Naive thymus-derived CD4-positive, alpha-beta T cell (primary cell): Measurements from ENCODE around the gene RLBP1. TPM values are rescaled to one million over a fixed set of nuclear protein-coding genes. Genes with fewer than 3 reads are reported as not detected.
"Not testable (repeated sequence)": the region's sequence is repeated elsewhere in the genome, so short reads cannot be mapped to it uniquely, and the experiment has no call there.

Experiments used
- ATAC-seq: fragments of 150-1000 bp; cut with Tn5 transposase; 2 replicates; pipeline ENCODE4 v1.10.0; 2021; ENCODE audit warnings: mild to moderate bottlenecking, moderate library complexity
- CTCF ChIA-PET: fragments of 350-600 bp; sonication (Branson Sonifier 250); formaldehyde crosslinking; loops from one replicate; lab custom pipeline; 2021; ENCODE audit warnings: antibody characterized with exemption; lab: Charles Lee
- POLR2A ChIA-PET: fragments of 350-600 bp; sonication (Branson Sonifier 250); formaldehyde crosslinking; loops from one replicate; lab custom pipeline; 2021; ENCODE audit warnings: antibody characterized with exemption, inconsistent platforms; lab: Charles Lee
- DNase-seq, 9 donors: peaks; one replicate each; pipeline versions ENCODE4 v3.0.0 to v3.0.0-alpha.2; 2020 to 2022; ENCODE audit warnings: mixed read lengths in 1 of 9
- H3K27ac ChIP-seq: one replicate; pipeline ENCODE4 v1.7.0; 2013; ENCODE audit warnings: mild to moderate bottlenecking, low read depth, low read length, moderate library complexity
- H3K27me3 ChIP-seq, 2 donors: one replicate each; pipeline ENCODE4 v1.7.0; 2013; ENCODE audit warnings: low read length in 2 of 2, mild to moderate bottlenecking in 2 of 2, moderate library complexity in 2 of 2; ENCODE audit not compliant: control insufficient read depth in 2 of 2, insufficient read depth in 2 of 2
- H3K36me3 ChIP-seq, 3 experiments: 1 replicate in 2 of 3; 2 replicates in 1 of 3; pipeline ENCODE4 v1.7.0; 2013; ENCODE audit warnings: low read length in 3 of 3, mild to moderate bottlenecking in 3 of 3, moderate library complexity in 1 of 3; ENCODE audit not compliant: insufficient read depth in 3 of 3, control insufficient read depth in 2 of 3
- H3K4me1 ChIP-seq, 2 donors: one replicate each; pipeline ENCODE4 v1.7.0; 2013; ENCODE audit warnings: low read length in 2 of 2, mild to moderate bottlenecking in 2 of 2, moderate library complexity in 1 of 2; ENCODE audit not compliant: control insufficient read depth in 2 of 2, insufficient read depth in 2 of 2
- H3K4me3 ChIP-seq: 2 replicates; pipeline ENCODE4 v1.7.0; 2013; ENCODE audit warnings: mild to moderate bottlenecking, low read length
- H3K9me3 ChIP-seq, 3 experiments: 1 replicate in 2 of 3; 2 replicates in 1 of 3; pipeline ENCODE4 v1.7.0; 2013; ENCODE audit warnings: low read length in 3 of 3; ENCODE audit not compliant: control insufficient read depth in 2 of 3
- H3K27ac Mint-ChIP-seq, 9 donors: one replicate each; pipeline ENCODE4 v1.8.0; 2020 to 2022; ENCODE audit warnings: mixed read lengths in 9 of 9, mild to moderate bottlenecking in 8 of 9, moderate library complexity in 5 of 9, inconsistent platforms in 2 of 9
- H3K27me3 Mint-ChIP-seq, 5 donors: one replicate each; pipeline ENCODE4 v1.8.0; 2021 to 2022; ENCODE audit warnings: mixed read lengths in 5 of 5, mild to moderate bottlenecking in 1 of 5
- H3K36me3 Mint-ChIP-seq, 5 donors: one replicate each; pipeline ENCODE4 v1.8.0; 2020 to 2022; ENCODE audit warnings: mixed read lengths in 5 of 5, mild to moderate bottlenecking in 3 of 5, inconsistent platforms in 1 of 5
- H3K4me1 Mint-ChIP-seq, 7 donors: one replicate each; pipeline ENCODE4 v1.8.0; 2020 to 2022; ENCODE audit warnings: mixed read lengths in 7 of 7, mild to moderate bottlenecking in 3 of 7, inconsistent platforms in 1 of 7
- H3K4me3 Mint-ChIP-seq, 10 donors: one replicate each; pipeline ENCODE4 v1.8.0; 2020 to 2022; ENCODE audit warnings: mild to moderate bottlenecking in 10 of 10, mixed read lengths in 10 of 10, moderate library complexity in 6 of 10, inconsistent platforms in 2 of 10
- H3K9me3 Mint-ChIP-seq, 11 donors: one replicate each; pipeline ENCODE4 v1.8.0; 2020 to 2022; ENCODE audit warnings: mixed read lengths in 11 of 11, mild to moderate bottlenecking in 4 of 11, inconsistent platforms in 1 of 11, moderate library complexity in 1 of 11
- intact Hi-C, 2 donors: fragments of 100-400 bp; cut with micrococcal nuclease; formaldehyde crosslinking; loops; one replicate each; pipeline ENCODE4 v1.15.1; 2023
- polyA plus RNA-seq, 2 donors: library from polyadenylated mRNA; unstranded; fragments of 300-500 nt; fragmentation: Illumina TruSeq; gene quantifications; one replicate each; pipeline ENCODE4 v1.2.3, GENCODE V29; 2021
- total RNA-seq, 6 experiments: library from RNA in 5 of 6; stranded (reverse) in 5 of 6; gene quantifications; 1 replicate in 5 of 6; 2 replicates in 1 of 6; pipeline ENCODE4 v1.2.3 and lab custom pipeline; 2021 to 2026

Gene RLBP1
- total and polyA plus RNA-seq, 7 experiments from 2014 or later: not detected

- ChIA-PET CTCF (interaction anchor here (1.6 kb wide), 1 partner anchor 36 kb away, joined by 3 read pairs; no protein-coding TSS in a partner anchor), POLR2A (interaction anchor here (1.2 to 1.3 kb wide), 2 partner anchors 91 to 338 kb away, joined by 3 to 4 read pairs; partner anchors contain the start of gene POLG)
- Mint-ChIP-seq H3K9me3 (peaks cover 0 to 4% (median 0%) of the 10 kb centered on the region in 11 donors), H3K27me3 (peaks cover 0 to 15% (median 0%) of the 10 kb centered on the region in 5 donors), H3K4me3 (peak overlapping the region; percentile 86 to 98 (median 94)), H3K36me3 (peaks cover 0 to 25% (median 2%) of the 10 kb centered on the region in 5 donors), H3K27ac (peak overlapping the region in 8 of 9 donors; percentile 76 to 96 (median 83)), H3K4me1 (peaks cover 20 to 38% (median 26%) of the 10 kb centered on the region in 7 donors)
- intact Hi-C loops: loop anchor here (1.0 to 5.0 kb wide), 10 partner anchors 36 to 776 kb away; partner anchors contain the start of genes ABHD2 (in 2 of the 2), AEN (in 2 of the 2), DET1 (in 2 of the 2) and MRPL46 (in 1 of the 2)
- Histone ChIP-seq H3K9me3 (no peaks in the 10 kb centered on the region), H3K4me1 (peaks cover 6 to 13% of the 10 kb centered on the region in 2 donors), H3K27me3 (no peaks in the 10 kb centered on the region), H3K27ac (peak overlapping the region; percentile 65), H3K4me3 (peak overlapping the region; percentile 79), H3K36me3 (no peaks in the 10 kb centered on the region)
- DNase-seq (no peak), ATAC-seq (no peak)
Observed at GRCh38 chr15:89243046-89243690, 21.8 kb upstream of the RLBP1 start.

GRCh38 chr15:89239883-89240810 is 18.8 kb upstream of the RLBP1 start:
- ATAC-seq, H3K4me3 Mint-ChIP-seq, CTCF ChIA-PET, H3K27me3 ChIP-seq, DNase-seq, H3K36me3 ChIP-seq, H3K27ac ChIP-seq, H3K36me3 Mint-ChIP-seq, H3K9me3 ChIP-seq, H3K9me3 Mint-ChIP-seq, H3K4me3 ChIP-seq, POLR2A ChIA-PET: not testable (repeated sequence)
- peaks cover 6 to 13% of the 10 kb centered on the region in 2 donors for H3K4me1 ChIP-seq
- Mint-ChIP-seq H3K4me1 (peaks cover 12 to 20% (median 18%) of the 10 kb centered on the region in 7 donors), H3K27ac (peak overlapping the region in 1 of 9 donors; percentile 25), H3K27me3 (peaks cover 0 to 28% (median 0%) of the 10 kb centered on the region in 5 donors)
- intact Hi-C loops: loop anchor here (5.0 kb wide), 3 partner anchors 337 to 693 kb away; partner anchors contain the start of genes AEN (in 2 of the 2), DET1 (in 1 of the 2) and TICRR (in 1 of the 2)

GRCh38 chr15:89231832-89232231 is 10.5 kb upstream of the RLBP1 start:
- Mint-ChIP-seq H3K36me3 (no peaks in the 10 kb centered on the region), H3K4me3 (no peak overlapping the region), H3K27ac (no peak overlapping the region), H3K9me3 (no peaks in the 10 kb centered on the region), H3K27me3 (peaks cover 3 to 44% (median 8%) of the 10 kb centered on the region in 5 donors), H3K4me1 (no peaks in the 10 kb centered on the region)
- DNase-seq (no peak), ATAC-seq (no peak)
- ChIA-PET CTCF (no interaction called here), POLR2A (no interaction called here)
- H3K4me1 ChIP-seq: no peaks in the 10 kb centered on the region
- H3K27me3 ChIP-seq: no peaks in the 10 kb centered on the region
- intact Hi-C loops: no loop called here
- H3K9me3 ChIP-seq: no peaks in the 10 kb centered on the region
- no peaks in the 10 kb centered on the region for H3K36me3 ChIP-seq
- H3K27ac ChIP-seq: no peak overlapping the region
- no peak overlapping the region for H3K4me3 ChIP-seq

DNA sequence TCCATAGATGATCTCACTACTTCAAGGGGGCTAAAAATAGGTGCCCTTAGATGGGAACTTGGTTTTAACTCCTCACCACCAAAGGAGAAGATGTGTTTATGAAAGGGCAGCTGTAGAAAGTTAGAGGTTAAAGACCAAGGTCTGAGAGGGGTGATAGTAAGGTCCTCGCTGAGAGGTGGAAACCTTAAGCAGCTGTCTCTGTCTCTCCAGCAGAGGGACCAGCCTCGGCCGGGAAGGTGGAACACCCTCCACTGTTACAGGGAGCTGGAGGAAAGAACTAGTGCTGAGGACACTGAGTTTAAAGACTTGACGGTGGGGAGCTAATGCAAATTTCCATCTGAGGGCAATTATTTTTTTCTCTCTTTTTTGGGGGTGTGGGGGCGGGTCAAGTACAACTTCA is 8.9 kb upstream of the RLBP1 start:
- Mint-ChIP-seq H3K27ac (no peak overlapping the region), H3K4me3 (no peak overlapping the region), H3K9me3 (no peaks in the 10 kb centered on the region), H3K36me3 (no peaks in the 10 kb centered on the region), H3K4me1 (no peaks in the 10 kb centered on the region), H3K27me3 (peaks cover 3 to 36% (median 8%) of the 10 kb centered on the region in 5 donors)
- Histone ChIP-seq H3K4me1 (no peaks in the 10 kb centered on the region), H3K9me3 (no peaks in the 10 kb centered on the region), H3K36me3 (no peaks in the 10 kb centered on the region), H3K4me3 (no peak overlapping the region), H3K27me3 (no peaks in the 10 kb centered on the region), H3K27ac (no peak overlapping the region)
- DNase-seq (no peak), ATAC-seq (no peak)
- POLR2A ChIA-PET: no interaction called here
- intact Hi-C loops: no loop called here
- CTCF ChIA-PET: no interaction called here

GRCh38 chr15:89227425-89227824 is 6.0 kb upstream of the RLBP1 start:
- Mint-ChIP-seq H3K36me3 (no peaks in the 10 kb centered on the region), H3K4me3 (no peak overlapping the region), H3K9me3 (no peaks in the 10 kb centered on the region), H3K4me1 (no peaks in the 10 kb centered on the region), H3K27ac (no peak overlapping the region), H3K27me3 (peaks cover 0 to 22% (median 7%) of the 10 kb centered on the region in 5 donors)
- DNase-seq (no peak), ATAC-seq (no peak)
- Histone ChIP-seq H3K27ac (no peak overlapping the region), H3K4me3 (no peak overlapping the region), H3K27me3 (no peaks in the 10 kb centered on the region), H3K36me3 (no peaks in the 10 kb centered on the region), H3K4me1 (no peaks in the 10 kb centered on the region), H3K9me3 (no peaks in the 10 kb centered on the region)
- POLR2A ChIA-PET: no interaction called here
- CTCF ChIA-PET: no interaction called here
- intact Hi-C loops: no loop called here

GRCh38 chr15:89226359-89227221 is 5.2 kb upstream of the RLBP1 start:
- no peak for ATAC-seq
- CTCF ChIA-PET: no interaction called here
- no peaks in the 10 kb centered on the region for H3K9me3 ChIP-seq
- no peak overlapping the region for H3K27ac ChIP-seq
- peaks cover 0 to 16% (median 7%) of the 10 kb centered on the region in 5 donors for H3K27me3 Mint-ChIP-seq
- H3K27ac Mint-ChIP-seq: no peak overlapping the region
- no peaks in the 10 kb centered on the region for H3K4me1 Mint-ChIP-seq
- no peaks in the 10 kb centered on the region for H3K4me1 ChIP-seq
- DNase-seq: no peak
- H3K9me3 Mint-ChIP-seq: no peaks in the 10 kb centered on the region
- no peaks in the 10 kb centered on the region for H3K36me3 ChIP-seq
- no peaks in the 10 kb centered on the region for H3K36me3 Mint-ChIP-seq
- POLR2A ChIA-PET: no interaction called here
- no peak overlapping the region for H3K4me3 ChIP-seq
- intact Hi-C loops: no loop called here
- no peak overlapping the region for H3K4me3 Mint-ChIP-seq
- no peaks in the 10 kb centered on the region for H3K27me3 ChIP-seq
